Myocyte (in vitro differentiated cells): Measurements from ENCODE around the gene LEMD1. TPM values are rescaled to one million over a fixed set of nuclear protein-coding genes. Genes with fewer than 3 reads are reported as not detected.
"Not testable (repeated sequence)": the region's sequence is repeated elsewhere in the genome, so short reads cannot be mapped to it uniquely, and the experiment has no call there.

ENCODE experiments used
- DNase-seq: peaks from one replicate; pipeline ENCODE4 v3.0.0-alpha.2; 2012; ENCODE audit warnings: low read depth
- total RNA-seq: library from RNA; depleted of rRNA; stranded (reverse); fragments of >200 nt; gene quantifications from 2 replicates; pipeline ENCODE4 v1.2.3, GENCODE V29; 2014

The LEMD1 gene
- total RNA-seq, 1 donor from 2014 or later = not detected

DNA sequence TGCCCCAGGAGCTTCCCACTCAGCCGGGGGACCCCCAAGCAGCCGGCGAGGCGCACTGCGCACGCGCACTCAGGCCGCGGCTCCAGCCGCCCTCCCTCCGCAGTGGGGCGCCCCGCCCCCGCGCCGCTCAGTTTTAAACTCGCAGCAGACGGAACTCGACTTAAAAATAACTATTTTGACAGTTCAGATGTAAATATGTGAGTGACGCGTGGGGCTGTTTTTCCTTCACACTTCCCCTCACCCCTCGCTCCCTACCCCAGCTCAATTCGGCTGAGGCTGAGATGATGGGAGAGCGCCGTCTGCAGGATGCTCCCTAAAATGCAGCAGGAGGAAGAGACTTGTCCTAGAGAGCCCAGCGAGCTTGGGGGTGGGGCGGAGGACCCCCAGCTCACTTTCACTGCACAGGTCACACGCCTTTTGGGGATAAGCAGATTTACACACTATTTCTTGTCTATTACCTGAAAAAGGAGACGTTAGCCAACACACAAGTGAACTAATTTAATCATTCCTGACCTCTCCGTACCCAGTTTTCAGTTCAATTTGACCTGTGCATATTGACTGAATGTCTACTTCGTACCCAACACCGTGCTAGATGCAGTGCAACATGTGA, 8.9 kb upstream of the LEMD1 start:
- DNase-seq = peak; percentile 51

DNA sequence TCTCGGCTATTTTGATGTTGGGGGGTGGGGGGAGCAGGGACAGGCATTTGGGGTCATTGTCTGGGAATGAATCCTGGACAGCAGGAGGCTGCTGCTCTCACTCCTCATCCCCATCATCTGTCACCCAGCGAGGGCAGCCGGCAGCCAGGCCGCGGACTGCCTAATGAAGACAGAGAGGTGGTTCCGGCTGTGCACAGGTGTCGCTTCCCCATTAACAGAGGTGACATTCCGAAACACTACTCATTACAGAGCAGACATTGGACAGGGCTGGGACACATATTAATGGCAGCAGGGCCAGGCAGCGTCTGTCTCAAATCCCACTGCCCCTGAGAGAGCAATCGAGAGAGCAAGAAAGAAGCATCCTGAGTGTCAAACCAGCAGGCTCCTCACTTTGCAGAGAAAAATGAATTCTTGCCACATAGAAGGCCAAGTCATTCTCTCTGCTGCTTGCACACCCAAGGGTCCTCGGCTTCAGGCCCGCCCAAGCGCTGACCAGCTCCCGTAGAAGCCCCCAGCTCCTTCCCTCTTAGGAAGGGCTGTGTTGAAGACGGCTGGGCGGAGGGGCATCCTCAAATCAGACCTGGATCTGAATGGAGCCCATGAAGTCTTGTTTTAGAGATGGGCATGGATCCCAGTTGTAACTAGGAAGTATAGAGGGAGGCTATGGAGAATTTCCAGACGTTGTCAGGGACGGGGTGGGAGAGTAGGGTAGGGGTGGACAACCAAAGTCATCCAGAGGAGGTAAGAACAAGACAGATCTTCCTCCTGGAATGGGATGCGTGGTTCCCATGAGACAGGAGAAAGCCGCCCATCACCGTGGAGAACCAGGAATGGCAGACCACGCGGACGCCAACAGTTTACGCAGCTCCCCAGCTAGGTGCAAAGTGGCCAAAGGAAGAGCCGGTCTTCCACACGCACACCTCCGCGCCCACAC, 8.2 kb upstream of the LEMD1 start:
- DNase-seq = no peak

DNA sequence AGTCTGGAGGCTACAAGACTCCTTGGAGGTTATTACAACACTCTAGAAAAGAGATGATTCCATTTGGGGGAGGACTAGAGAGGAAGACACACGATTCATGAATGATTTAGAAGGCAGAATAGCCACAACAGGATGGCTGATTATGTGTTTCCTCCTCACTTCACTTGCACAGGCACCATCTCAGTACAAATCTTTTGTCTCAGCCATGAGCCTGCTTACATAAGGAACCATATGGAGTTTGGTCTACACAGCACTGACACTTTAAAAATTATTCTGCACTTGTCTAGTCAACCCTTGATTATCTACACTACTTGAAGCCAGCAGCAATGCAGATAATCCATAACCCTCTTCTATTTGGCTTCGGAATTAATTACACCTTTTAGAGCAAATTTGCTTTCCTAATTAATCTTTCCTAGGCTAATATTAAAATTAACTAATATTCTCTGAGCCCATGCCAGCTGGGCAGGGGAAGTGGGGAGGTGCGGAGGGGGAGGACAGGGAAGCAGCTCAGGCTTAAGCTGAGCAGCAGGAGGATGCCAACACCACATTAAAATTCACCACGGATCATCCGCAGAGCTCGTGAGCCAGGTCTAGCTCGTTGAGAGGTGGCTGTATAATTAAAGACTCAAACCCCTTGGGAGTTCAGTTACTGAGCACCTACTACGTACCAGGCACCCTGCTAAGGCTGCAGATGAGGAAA, 3.2 kb upstream of the LEMD1 start:
- no peak for DNase-seq

DNA sequence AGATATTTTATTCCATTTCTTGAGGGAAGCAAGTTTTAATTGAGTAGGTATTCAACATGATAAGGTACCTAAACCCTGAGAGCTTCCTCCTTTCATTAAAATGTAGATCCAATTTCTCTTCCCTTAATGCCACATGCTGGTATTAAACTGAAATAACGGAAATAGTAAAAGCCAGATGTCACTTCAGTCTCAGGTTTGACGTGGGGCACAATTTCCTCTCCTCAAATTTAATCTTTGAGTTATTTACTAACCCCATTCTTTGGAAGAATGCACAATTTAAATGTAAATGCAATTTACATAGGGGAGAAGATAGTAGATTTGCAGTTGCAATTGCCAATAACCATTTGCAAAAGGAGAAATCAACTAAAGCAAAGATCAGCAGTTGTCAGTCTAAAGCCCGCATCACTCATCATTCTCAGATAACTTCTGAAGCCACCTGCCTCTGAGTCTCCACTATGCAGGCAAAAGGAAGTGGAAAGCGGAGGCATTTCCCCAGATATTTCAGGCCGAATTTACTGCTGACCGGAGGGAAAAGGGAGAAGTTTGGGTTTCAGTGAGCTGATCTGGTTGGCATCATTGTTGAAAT, 2.1 kb upstream of the LEMD1 start:
- no peak for DNase-seq

DNA sequence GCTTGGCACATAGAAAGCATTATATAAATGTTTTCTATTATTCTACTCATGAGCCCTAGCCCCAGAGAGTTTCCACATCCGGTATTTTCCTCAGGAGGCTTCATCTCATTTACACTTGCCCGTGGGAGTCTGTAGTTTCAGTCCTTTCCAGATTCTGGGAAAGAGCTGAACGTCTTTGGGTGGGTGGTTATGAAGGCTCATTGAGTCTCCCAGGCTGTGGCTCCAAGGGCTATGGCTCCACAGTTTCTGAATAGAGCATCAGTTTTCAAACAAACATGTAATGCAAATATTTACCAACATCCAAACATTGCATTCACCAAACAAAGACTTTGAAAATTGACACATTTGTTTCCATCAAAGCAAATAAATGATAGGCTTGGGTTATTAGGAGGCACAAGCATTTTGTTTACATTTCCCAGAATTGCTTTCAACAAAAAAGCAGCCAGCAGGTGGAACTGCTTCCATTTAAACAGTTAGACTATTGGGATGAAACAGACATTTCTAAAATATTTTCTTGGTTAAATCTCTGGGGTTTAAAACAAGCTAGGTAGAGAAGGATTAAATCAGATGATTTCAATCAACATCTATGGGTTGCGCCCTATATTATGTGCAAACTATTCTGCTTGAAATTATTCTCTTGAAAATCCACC, 1.3 kb upstream of the LEMD1 start:
- no peak for DNase-seq

DNA sequence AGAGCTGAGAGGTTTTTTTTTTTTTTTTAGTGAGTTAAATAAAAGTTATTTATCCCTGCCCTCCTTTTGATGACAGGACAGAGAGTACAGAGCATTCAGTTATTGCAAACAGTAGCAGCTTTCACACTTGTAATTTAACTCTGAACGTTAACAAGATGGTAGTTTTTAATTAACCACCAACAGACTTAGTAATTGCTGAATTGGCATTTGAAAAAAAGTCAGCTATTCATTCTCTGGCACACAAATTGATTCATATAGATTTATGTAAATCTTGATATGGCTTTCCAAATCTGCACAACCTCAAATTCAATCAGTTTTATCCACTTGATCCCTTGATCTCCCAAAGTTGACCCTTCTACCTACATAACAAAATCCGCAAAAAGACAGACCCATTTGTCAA, 918 bp downstream of the LEMD1 start:
- no peak for DNase-seq

DNA sequence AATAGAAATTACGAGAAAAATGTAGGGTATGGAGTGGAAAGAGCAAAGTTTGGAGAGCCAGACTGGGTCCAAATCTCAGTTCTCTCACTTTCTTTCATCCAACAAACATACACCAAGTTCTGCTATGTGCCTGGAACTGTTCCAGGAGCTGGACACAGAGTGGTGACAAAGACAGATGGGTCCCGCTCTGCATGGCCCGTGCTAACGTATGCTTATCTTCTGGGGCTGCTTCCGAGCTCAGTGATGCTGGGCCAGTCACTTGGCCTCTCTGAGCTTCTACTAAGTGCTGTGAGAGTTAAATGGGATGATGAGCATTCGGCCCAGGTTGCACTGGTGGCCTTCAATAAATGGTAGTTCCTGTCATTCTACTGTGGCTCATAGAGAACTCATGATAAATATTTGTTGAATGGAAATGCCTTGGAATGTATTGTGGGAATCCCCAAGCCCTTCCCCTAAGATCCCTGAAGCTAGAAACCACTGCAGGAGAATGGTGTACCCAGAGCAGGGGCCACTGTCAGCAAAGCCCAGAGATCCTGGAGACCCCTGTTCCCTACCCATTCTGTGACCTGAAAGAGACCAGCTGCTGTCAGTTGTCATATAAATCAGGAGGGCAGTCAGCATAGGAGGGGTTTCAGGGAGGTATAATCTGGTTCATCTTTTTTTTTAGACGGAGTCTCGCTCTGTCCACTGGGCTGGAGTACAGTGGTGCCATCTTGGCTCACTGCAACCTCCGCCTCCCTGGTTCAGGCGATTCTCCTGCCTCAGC, 3.8 kb downstream of the LEMD1 start:
- DNase-seq = no peak

DNA sequence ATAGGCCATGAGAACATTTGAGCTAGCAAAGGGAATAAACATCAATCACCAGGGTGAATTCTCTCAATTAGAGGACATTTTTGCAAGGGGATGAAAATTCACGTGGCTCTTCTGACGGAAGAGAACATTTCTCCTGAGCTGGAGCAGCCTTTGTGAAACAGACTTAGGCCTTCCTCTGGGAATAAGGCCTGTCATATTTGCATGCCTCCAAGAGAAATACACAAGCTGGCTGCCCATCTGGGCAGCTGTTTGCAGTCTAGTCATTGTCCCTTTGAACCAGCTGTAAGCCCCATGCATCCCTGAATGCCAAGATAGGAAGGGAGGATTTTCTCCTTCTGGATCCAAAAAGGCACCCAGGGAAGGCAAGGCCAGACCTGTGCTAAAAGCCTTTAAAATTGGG, 5.5 kb downstream of the LEMD1 start:
- DNase-seq = no peak

DNA sequence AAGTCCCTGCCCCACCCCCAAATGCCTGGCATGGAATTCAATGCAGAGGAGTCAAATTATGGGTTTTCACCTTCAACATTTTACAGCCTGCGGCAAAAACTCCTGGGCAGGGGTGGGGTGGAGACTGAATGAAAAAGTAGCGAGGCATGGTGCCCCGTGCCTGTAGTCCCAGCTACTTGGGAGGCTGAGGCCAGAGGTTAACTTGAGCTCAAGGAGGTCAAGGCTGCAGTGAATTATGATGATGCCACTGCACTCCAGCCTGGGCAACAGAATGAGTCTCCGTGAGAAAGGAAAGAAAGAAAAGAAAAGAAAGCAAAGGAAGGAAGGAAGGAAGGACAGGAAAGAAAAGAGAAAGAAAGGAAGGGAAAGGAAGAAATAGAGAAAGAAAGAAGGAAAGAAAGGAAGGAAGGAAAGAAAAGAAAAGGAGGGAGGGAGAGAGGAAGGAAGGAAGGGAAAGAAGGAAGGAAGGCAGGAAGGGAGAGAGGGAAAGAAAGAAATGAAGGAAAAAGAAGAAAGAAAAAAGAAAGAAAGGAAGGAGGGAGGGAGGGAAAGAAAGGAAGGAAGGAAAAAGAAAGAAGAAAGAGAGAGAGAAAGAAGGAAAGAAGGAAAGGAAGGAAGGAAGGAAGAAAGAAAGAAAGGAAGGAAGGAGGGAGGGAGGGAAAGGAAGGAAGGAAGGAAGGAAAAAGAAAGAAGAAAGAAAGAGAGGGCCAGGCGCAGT, 11.1 kb downstream of the LEMD1 start:
- no peak for DNase-seq

DNA sequence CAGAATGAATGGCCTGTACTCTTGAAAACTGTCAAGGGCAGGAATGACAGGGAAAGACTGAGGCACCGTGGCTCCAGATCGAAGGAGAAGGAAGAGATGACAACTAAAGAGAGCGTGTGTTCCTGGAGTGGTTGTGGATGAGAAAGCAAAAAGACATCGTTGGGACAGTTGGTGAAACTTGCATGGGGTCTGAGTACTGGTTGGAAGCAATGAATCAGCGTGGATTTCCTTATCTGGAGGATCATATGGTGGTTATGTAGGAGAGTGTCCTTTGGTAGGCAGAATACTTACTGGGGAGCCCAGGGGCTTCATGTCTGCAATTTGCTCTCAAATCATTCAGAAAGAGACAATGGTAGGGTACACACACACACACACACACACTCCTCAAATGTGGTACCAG, 13.9 kb downstream of the LEMD1 start:
- no peak for DNase-seq

DNA sequence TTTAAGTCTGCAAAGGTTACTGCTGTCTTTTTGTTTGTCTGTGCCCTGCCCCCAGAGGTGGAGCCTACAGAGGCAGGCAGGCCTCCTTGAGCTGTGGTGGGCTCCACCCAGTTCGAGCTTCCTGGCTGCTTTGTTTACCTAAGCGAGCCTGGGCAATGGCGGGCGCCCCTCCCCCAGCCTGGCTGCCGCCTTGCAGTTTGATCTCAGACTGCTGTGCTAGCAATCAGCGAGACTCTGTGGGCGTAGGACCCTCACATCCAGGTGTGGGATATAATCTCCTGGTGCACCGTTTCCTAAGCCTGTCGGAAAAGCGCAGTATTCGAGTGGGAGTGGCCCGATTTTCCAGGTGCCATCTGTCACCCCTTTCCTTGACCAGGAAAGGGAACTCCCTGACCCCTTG, 15.6 kb downstream of the LEMD1 start:
- DNase-seq = not testable (repeated sequence)

DNA sequence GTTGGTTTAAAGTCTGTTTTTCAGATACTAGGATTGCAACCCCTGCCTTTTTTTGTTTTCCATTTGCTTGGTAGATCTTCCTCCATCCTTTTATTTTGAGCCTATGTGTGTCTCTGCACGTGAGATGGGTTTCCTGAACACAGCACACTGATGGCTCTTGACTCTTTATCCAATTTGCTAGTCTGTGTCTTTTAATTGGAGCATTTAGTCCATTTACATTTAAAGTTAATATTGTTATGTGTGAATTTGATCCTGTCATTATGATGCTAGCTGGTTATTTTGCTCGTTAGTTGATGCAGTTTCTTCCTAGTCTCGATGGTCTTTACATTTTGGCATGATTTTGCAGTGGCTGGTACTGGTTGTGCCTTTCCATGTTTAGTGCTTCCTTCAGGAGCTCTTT, 17.4 kb downstream of the LEMD1 start:
- not testable (repeated sequence) for DNase-seq

DNA sequence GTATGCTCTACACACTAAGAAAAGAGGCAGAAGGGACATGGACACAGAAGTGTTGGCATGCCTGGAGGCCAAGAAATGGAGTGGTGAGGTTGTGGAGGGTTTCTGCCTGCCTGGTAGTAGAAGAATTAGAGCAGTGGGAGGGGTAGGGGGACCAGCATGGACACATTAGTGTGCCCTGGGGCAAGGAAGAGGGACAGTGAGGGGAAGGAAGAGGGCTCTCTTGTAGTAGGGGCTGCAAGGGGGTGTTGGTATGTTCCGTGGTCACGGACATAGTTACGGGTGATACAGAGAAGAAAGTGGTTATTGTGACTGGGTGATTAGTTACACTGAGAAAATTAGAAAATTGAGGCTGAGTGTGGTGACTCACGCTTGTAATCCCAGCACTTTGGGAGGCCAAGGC, 23.3 kb downstream of the LEMD1 start:
- DNase-seq = no peak

DNA sequence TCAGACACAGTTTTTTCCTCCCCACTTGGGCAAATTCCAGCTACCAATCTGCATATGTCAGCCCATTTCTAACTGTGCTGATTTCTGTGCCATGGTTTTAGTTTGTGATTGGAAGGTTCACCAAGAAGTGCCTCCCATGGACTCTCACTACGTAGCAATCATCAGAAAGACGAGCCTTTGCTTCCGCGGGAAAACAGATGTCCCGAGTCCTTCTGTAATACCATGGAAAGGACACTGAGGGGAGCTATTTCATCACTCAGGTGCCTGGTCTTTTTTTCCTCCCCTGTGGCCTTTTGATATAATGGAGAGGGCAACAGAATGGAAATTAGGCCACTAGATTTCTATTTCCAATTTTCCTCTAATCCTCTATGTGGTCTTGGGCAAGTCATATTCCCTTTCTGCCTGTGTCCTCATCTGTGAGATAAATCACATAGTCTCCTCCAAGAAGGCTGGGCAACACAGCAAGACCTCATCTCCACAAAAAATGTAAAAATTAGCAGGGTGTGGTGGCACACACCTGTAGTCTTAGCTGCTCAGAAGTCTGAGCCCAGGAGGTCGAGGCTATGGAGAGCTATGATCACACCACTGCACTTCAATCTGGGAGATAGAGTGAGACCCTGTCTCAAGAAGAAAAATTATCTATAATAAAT, 24.8 kb downstream of the LEMD1 start:
- DNase-seq = peak; percentile 63

DNA sequence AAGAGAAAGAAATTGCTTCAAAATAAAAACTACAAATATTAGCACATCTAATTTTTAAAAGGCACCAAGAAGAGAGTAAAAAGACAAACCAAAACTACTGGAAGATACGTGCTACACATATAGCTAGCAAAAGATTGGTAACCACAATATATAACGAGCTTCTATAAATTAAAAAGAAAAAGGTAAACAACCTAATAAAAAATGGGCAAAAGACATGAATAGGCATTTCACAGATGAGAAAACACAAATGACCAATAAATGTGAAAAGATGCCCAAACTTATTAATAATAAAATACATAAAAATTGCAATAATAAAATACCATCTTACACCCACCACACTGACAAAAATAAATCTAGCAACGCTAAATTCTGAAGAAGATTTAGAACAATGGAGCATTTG, 26.2 kb downstream of the LEMD1 start:
- no peak for DNase-seq

DNA sequence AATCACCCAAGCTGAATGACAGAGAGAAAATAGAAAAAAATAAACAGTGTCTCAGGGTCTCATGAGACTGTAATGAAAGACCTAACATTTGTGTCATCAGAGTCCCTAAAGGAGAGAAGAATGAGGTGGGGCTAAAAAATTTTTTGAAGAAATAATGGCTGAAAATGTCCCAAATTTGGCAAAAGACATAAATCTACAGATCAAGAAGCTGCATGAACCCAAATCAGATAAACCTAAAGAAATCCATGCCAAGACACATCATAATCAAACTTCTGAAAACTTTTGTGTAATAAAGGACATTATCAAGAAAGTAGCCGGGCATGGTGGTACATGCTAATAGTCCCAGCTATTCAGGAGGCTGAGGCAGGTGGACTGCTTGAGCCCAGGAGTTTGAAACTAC, 29.2 kb downstream of the LEMD1 start:
- DNase-seq = no peak

DNA sequence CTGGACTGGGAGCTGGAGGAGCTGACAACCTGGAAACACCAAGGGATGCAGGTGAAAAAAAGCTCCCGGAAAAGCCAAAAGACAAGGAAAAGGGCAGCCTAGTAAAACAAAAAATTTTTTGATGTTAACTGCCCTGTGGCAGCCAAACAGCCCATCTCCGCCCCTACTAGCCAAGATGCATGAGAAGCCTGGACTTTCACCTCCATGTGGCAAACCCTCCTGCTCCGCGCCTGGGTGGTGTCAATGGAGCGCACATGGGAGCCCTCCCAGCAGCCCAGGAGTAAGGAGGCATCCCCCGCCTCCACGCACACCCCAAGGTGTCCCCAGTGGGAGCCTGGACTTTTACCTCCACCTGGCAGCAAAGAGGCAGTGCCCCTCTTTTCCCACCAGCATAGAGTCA, 30.5 kb downstream of the LEMD1 start:
- no peak for DNase-seq

DNA sequence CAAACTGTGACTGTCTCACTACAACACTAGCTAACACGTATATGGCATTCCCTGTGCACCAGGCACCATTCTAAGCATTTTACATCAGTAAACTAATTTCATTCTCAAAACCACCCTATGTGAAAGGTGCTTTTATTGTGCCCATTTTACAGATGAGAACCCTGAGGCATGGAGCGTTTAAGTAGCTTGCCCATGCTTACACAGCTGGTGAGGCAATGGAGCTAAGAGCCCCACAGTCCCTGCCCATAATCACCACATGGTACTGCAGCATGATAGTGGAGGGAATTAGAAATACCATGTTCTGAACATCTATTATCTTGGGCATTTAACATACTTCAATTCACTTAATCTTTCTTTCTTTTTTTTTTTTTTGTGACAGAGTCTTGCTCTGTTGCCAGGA, 34.0 kb downstream of the LEMD1 start:
- no peak for DNase-seq

DNA sequence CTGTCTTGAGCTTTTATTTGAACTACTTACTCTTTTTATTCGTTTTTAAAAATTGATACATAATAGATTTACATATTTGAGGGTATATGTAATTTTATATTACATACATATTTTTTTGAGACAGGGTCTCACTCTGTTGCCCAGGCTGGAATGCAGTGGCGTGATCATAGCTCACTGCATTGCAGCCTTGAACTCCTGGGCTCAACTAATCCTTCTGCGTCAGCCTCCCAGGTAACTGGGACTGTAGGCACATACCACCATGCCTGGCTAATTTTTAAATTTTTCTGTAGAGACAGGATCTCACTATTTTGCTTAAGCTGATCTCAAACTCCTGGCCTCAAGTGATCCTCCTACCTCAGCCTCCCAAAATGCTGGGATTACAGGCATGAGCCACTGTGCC, 38.9 kb downstream of the LEMD1 start:
- DNase-seq = not testable (repeated sequence)
